Epidermal melanocyte (primary cell): ENCODE measurements around the gene BMAL2.

ENCODE experiments used
- DNase-seq: peaks from one replicate; pipeline ENCODE4 v3.0.0; 2011; ENCODE audit warnings: low spot score; ENCODE audit not compliant: insufficient read length

The BMAL2 gene

DNA sequence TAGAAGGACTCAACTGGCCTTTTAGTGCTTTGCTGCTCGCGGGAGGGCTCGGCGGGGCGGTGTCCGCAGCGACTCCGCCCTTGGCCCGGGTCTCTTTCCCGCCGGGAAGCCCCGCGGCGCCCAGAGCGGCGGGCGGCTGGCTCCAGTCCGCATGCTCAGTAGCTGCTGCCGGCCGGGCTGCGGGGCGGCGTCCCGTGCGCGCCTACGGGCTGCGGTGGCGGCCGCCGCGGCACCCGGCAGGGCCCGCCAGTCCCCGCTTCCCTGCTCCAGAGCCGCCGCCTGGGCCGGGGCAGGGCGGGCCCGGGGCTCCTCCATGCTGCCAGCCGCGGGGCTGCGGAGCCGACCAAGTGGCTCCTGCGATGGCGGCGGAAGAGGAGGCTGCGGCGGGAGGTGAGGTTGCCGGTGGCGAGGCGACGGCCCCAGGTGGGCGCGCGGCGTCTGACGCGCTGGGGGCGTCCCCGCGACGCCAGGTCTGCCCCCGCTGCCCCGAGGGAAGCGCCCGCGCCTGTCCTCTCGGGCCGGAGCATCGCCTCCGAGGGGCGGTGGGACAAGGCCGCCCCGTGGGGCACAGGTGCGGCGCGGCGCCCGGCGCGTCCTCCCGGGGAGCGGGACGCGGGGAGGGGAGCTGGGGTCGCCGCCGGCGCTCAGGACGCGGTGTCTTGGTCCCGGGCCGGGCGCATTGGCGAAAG, at the start of gene BMAL2:
TSS of gene BMAL2 (plus strand) at position 123 of the 689 bp plus-strand sequence. CDS start at position 360, 237 bp downstream.
- no peak for DNase-seq

DNA sequence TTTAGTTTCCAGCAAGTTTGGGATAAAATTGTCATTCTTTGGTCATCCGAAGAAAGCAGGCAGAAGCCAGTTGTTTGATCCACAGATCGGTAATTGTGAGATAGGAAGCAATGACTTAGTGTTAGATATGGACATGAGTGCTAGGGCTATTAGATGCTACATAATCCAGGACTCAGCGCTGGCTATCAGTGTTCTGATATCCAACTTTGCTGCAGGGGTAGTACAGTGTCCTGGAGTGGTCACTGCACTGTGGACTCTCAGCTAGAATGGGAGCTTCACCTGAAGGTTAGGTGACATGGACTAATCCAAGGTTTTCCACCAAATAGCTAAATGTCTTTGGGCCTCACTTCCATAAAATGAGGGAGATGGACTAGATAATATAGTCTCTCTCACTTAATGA, 48.6 kb upstream of the BMAL2 start:
- DNase-seq: no peak

GRCh38 chr12:27284751-27285150, 47.9 kb upstream of the BMAL2 start:
- no peak for DNase-seq

GRCh38 chr12:27285403-27285802, 47.2 kb upstream of the BMAL2 start:
- no peak for DNase-seq

DNA sequence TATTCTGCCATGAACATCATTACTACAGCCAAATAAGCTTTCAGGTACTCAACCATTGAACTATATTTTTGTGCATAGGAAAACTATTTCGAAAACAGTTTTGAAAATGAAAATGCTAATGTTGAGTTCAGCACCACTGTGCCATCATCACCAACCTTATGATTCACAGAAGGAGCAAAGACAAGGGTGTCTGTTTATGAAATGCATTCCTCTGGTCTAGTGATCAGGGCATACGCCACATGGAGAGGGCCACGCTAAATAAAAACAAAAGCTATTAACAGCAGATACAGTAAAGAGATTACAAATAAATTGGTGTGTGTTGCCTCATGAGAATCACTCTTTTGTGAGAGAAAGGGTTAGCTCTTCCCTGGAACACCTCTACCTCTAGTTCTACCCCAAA, 43.2 kb upstream of the BMAL2 start:
- no peak for DNase-seq

DNA sequence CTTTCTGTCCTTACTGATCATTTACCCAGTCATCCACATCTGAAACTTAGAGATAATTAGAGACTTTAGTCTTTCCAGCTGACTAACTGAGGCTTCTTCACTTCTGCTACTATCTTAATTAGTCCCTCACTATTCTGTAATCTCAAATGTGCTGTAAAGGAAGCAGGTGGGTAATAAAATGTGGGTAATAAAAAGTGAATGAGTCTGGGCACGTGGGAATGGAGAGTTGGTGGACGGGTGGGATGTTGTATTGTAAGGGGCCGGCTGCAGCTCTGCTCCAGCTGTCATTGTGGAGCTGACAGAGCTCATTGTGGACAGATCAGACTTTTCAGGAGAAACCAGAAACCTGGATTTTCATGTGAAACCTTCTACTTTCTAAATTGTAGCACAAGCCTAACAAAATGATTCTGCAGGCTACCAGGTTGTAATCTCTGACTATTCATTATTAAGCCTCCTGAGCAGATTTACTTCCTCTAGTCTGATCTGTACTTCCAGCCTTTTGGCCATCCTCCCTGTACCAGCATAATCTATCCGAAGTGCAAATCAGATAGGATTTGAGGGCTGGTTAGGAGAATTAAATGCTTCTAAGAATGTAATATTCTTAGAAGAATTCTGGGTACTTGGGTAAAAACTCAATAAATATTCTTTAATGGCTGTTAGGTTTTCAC, 42.0 kb upstream of the BMAL2 start:
- DNase-seq: no peak

DNA sequence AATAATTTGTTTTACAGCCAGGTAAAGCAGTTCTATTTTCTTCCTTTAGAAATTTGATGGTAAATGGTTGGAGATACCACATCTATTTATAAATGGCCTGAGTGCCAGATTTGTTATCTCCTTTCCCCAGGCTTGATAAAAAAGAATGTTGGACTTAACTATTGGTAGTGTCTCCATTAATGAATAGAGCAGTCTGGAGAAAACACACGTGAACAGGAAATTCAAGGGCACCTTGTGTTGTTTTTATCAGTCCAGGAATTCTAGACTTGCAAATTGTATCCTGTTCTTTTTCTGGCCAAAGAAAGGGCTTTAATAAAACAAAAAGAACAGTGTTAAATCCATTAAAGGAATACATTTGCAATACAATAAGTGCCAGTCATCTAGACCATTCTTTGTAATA, 40.8 kb upstream of the BMAL2 start:
- no peak for DNase-seq

DNA sequence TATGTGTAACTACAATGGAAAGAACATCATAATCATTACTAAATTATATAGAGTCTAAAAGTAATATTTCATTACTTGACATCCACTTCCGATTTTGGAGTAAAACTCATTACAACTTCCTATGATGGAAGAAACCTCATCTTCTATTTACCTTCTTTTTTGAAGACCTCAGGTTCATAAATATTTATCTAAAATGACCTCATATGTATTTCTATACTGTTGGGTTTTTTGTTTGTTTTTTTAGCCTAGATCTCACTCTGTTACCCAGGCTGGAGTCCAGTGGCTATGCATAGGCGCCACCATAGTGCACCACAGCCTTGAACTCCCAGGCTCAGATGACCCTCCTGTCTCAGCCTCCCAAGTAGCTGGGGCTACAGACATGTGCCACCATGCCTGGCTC, 39.9 kb upstream of the BMAL2 start:
- DNase-seq: no peak

GRCh38 chr12:27293463-27293862, 39.2 kb upstream of the BMAL2 start:
- DNase-seq: no peak

DNA sequence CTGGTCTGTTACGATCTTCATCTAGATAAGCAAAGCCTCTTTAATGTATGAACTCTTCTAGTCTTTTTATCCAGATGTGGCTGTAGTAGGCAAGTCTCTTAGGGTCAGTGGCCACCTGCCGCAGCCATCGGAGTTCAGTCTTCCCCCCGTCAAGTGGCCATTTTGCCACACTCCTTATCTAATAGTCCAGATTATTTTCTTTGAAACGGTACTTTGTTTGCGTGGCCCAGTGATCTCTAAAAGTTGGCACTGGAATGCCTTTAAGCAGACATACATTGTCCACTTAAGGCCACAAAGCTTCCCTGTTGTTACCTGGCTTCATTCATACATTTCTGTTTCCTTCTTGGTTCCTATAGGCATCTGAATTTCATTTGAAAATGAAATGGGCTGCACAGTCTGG, 36.0 kb upstream of the BMAL2 start:
- no peak for DNase-seq

DNA sequence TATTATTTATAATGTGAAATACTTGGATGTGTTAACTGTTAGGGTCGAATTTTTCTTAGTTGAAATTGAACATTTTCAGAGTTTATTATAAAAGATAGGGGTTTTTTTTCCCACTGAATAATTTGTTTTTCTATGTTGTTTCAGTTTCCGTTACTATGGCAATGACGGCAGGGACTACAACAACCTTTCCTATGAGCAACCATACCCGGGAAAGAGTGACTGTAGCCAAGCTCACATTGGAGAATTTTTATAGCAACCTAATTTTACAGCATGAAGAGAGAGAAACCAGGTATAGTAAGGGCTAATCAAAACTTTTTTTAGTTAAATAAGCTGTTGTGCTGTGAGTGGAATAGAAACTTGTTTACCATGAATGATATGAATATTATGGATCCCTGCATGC, 35.1 kb upstream of the BMAL2 start:
- no peak for DNase-seq

- no peak for DNase-seq
Measured at GRCh38 chr12:27299102-27299501, 33.5 kb upstream of the BMAL2 start.

GRCh38 chr12:27300226-27300625, 32.4 kb upstream of the BMAL2 start:
- no peak for DNase-seq

- DNase-seq: no peak
Measured at GRCh38 chr12:27303139-27304111, 29.2 kb upstream of the BMAL2 start.

GRCh38 chr12:27304856-27305255, 27.8 kb upstream of the BMAL2 start:
- DNase-seq: no peak

GRCh38 chr12:27305673-27306456, 26.8 kb upstream of the BMAL2 start:
- no peak for DNase-seq

GRCh38 chr12:27309293-27309994, 23.2 kb upstream of the BMAL2 start:
- no peak for DNase-seq

GRCh38 chr12:27309995-27310315, 22.7 kb upstream of the BMAL2 start:
- DNase-seq: no peak

DNA sequence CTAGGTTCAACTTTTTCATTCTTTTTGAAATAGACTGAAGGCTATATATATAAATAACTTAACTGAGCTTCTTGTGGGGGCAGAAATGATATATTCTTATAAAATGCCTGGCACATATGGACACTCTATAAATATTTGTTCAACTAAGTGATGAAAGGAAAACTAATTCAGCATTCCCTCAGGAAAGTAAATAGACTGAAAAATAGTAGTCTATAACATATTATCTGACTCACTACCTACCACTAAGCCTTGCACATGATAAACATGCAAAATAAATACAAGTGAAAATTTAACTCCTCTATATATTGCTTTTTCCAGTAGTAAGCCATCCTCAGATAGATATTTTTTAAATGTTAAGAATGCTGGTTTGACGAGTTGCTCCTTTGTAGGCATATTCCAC, 15.7 kb upstream of the BMAL2 start:
- no peak for DNase-seq

DNA sequence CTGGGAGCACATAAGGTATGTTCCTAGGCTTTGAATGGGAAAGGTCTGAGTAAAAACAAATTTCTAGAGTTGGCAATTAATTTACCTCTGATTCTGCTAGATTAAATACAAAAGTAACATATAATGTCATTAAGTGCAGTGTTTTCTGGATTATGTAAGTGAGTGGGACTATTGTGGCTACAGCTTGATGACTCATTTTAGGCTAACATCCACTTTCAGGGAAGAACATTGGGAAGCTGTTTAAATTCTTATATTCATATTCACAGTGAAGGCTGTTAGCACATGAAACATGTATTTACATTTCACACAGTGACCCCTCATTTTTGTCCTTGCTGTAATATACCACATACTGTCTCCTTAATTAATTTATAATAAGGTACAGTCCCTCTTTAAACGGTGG, 13.2 kb upstream of the BMAL2 start:
- no peak for DNase-seq

DNA sequence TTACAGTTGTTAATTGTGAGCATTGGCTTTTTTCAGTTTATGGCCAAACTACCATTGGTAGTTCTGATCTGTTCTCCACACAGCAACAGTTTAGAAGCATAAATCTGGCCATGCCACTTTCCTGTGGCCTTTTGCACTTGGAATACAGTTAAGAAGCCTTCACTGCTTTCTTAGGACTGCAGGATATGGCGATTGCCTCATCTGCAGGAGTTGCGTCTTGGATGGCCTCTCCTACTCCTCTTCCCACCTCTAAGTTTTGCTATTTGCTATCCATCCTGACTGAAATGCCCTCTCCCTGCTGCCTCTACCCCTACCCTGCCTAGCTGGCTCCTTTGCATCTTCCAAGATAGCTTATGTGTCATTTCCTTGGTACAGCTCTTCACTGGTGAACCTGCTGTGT, 12.8 kb upstream of the BMAL2 start:
- DNase-seq: no peak
